ENCODE data around the gene CCNE1.
"Not testable (repeated sequence)": the region's sequence is repeated elsewhere in the genome, so short reads cannot be mapped to it uniquely, and the experiment has no call there.

Gene CCNE1

DNA sequence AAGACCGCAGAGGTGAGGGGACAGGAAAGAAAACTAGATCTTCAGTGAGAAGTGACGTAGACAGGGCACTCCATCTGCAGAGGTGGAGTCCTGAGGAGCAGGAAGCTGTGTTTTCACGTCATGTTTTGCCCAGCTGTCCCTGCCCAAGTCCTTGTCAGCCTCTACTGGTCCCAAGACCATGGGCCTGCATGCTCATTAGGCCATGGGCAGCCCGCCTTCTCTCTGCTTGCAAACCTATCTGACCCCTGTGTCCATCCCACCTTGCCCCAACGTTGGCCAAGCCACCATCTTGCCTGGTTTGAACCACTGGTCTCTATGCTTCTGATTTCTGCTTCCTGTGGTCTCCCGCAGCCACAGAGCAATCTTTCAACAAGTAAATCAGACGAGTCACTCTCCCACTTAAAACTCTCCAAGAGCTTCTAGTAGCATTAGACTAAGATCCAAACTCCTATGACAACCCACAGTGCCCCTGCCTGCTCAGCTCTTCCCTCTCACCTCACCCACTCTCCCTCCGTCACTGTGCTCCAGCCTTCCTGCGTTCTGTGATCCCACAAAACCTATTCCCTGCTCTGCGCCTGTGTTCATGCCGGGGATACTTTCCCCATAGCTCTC lies 18.6 kb upstream of the CCNE1 start:
- H3K27me3 ChIP-seq (ENCODE audit: insufficient read depth, low read length, poor library complexity): no peaks in the 10 kb centered on the region
- H3K4me3 ChIP-seq (ENCODE audit: low read depth in 1 of 2, low read length in 2 of 2): no peak overlapping the region
- no peak overlapping the region for H3K9ac ChIP-seq (ENCODE audit: low read depth, low read length)
- ATAC-seq (ENCODE audit: insufficient read depth, low read depth): no peak
- H3K4me2 ChIP-seq (ENCODE audit: insufficient read depth, low read length): no peak overlapping the region
- H4K20me1 ChIP-seq (ENCODE audit: insufficient read depth, low read length): no peaks in the 10 kb centered on the region
- H3K79me2 ChIP-seq (ENCODE audit: insufficient read depth, low read length): no peaks in the 10 kb centered on the region
- no peak for DNase-seq
- H3K27ac ChIP-seq (ENCODE audit: low read length): no peak overlapping the region
- H2AFZ ChIP-seq (ENCODE audit: low read depth, low read length): no peak overlapping the region
- H3K9me3 ChIP-seq (ENCODE audit: insufficient read depth, low read length, severe bottlenecking): no peaks in the 10 kb centered on the region
- H3K36me3 ChIP-seq (ENCODE audit: insufficient read depth, low read length): no peaks in the 10 kb centered on the region
- no peaks in the 10 kb centered on the region for H3K4me1 ChIP-seq (ENCODE audit: insufficient read depth, low read length)
- TF ChIP-seq, protein P1, sequence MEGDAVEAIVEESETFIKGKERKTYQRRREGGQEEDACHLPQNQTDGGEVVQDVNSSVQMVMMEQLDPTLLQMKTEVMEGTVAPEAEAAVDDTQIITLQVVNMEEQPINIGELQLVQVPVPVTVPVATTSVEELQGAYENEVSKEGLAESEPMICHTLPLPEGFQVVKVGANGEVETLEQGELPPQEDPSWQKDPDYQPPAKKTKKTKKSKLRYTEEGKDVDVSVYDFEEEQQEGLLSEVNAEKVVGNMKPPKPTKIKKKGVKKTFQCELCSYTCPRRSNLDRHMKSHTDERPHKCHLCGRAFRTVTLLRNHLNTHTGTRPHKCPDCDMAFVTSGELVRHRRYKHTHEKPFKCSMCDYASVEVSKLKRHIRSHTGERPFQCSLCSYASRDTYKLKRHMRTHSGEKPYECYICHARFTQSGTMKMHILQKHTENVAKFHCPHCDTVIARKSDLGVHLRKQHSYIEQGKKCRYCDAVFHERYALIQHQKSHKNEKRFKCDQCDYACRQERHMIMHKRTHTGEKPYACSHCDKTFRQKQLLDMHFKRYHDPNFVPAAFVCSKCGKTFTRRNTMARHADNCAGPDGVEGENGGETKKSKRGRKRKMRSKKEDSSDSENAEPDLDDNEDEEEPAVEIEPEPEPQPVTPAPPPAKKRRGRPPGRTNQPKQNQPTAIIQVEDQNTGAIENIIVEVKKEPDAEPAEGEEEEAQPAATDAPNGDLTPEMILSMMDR (IDR thresholded peaks at IDR 0.05; ENCODE audit: borderline replicate concordance, extremely low read depth, low read length, poor library complexity, severe bottlenecking): no peak
- TF ChIP-seq EZH2 (IDR thresholded peaks at IDR 0.05; ENCODE audit: borderline replicate concordance, low read depth, low read length, severe bottlenecking): no peak

DNA sequence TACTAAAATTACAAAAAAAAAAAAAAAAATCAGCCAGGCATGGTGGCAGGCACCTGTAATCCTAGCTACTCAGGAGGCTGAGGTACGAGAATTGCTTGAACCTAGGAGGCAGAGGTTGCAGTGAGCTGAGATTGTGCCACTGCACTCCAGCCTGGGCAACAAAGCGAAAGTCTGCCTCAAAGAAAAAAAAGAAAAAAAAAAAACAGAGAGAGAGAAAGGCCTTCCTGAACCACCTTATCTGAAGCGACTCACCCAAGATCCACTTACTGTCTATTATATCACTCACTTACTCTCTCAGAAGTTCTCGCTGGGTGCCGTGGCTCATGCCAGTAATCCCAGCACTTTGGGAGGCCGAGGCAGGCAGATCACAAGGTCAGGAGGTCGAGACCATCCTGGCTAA lies 17.3 kb upstream of the CCNE1 start:
- H3K9ac ChIP-seq (ENCODE audit: low read depth, low read length); H3K27ac ChIP-seq (ENCODE audit: low read length); H3K4me3 ChIP-seq (ENCODE audit: low read depth in 1 of 2, low read length in 2 of 2); H3K9me3 ChIP-seq (ENCODE audit: insufficient read depth, low read length, severe bottlenecking); H3K36me3 ChIP-seq (ENCODE audit: insufficient read depth, low read length); H2AFZ ChIP-seq (ENCODE audit: low read depth, low read length); H3K4me1 ChIP-seq (ENCODE audit: insufficient read depth, low read length); DNase-seq; H3K4me2 ChIP-seq (ENCODE audit: insufficient read depth, low read length); H3K27me3 ChIP-seq (ENCODE audit: insufficient read depth, low read length, poor library complexity); ATAC-seq (ENCODE audit: insufficient read depth, low read depth); H3K79me2 ChIP-seq (ENCODE audit: insufficient read depth, low read length); H4K20me1 ChIP-seq (ENCODE audit: insufficient read depth, low read length): not testable (repeated sequence)

DNA sequence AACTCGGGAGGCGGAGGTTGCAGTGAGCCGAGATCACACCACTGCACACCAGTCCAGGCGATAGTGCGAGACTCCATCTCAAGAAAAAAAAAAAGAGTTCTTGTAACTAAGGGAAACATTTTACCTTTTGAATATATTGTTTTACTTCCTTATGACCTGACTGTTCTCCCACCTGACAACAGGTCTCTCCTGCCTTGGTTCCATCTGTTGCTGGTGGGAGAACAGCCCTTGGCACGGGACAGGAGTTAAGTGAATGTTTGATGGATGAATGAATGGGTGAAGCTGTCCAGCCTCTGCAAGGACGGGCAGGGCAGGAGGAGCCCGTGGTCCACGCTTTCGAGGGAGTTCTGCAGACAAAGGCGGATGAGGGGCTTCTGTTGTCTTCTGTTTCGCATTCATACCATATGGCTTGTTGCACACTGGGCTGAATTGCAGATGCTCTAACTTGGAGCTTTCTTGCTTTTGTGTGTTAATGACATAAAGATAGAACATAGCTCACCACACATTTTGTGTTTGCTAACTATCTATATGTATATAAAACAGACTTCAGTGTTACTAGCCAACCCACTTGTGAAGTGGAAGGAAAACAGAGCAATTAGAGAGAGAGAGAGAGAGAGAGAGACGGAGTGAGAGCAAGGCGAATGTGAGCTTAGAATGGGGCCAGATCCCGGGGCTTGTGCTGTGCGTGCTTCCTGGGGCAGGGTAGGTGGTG lies 16.2 kb upstream of the CCNE1 start:
- TF ChIP-seq, protein P1 (IDR thresholded peaks at IDR 0.05; ENCODE audit: borderline replicate concordance, extremely low read depth, low read length, poor library complexity, severe bottlenecking): no peak
- TF ChIP-seq EZH2 (IDR thresholded peaks at IDR 0.05; ENCODE audit: borderline replicate concordance, low read depth, low read length, severe bottlenecking): no peak
- H3K4me1 ChIP-seq (ENCODE audit: insufficient read depth, low read length): no peaks in the 10 kb centered on the region
- no peak for DNase-seq
- H3K79me2 ChIP-seq (ENCODE audit: insufficient read depth, low read length): no peaks in the 10 kb centered on the region
- H4K20me1 ChIP-seq (ENCODE audit: insufficient read depth, low read length): no peaks in the 10 kb centered on the region
- no peak overlapping the region for H3K4me3 ChIP-seq (ENCODE audit: low read depth in 1 of 2, low read length in 2 of 2)
- H3K27ac ChIP-seq (ENCODE audit: low read length): no peak overlapping the region
- no peaks in the 10 kb centered on the region for H3K9me3 ChIP-seq (ENCODE audit: insufficient read depth, low read length, severe bottlenecking)
- no peak for ATAC-seq (ENCODE audit: insufficient read depth, low read depth)
- H3K9ac ChIP-seq (ENCODE audit: low read depth, low read length): no peak overlapping the region
- H3K27me3 ChIP-seq (ENCODE audit: insufficient read depth, low read length, poor library complexity): no peaks in the 10 kb centered on the region
- no peaks in the 10 kb centered on the region for H3K36me3 ChIP-seq (ENCODE audit: insufficient read depth, low read length)
- H3K4me2 ChIP-seq (ENCODE audit: insufficient read depth, low read length): no peak overlapping the region
- H2AFZ ChIP-seq (ENCODE audit: low read depth, low read length): no peak overlapping the region

DNA sequence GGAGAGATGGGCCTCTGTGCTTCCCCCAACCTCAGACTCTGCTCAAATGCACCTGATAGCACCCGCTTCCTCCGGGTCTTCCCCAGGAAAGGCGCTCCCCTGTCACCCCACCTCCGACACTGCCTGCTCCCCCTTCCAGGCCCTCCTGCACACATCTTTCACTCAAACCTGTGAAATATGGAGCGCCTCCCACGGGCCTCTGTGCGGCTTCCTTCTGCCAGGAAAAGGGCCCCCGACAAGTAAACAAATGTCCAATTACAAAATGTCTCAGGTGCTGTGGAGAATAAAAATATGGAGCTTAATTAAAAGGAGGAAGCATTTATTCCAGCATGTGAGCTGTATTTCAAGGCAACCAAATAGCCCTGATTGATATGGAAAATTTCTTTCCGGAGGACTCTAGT lies 15.6 kb upstream of the CCNE1 start:
- H3K9ac ChIP-seq (ENCODE audit: low read depth, low read length): no peak overlapping the region
- no peaks in the 10 kb centered on the region for H3K36me3 ChIP-seq (ENCODE audit: insufficient read depth, low read length)
- no peaks in the 10 kb centered on the region for H3K9me3 ChIP-seq (ENCODE audit: insufficient read depth, low read length, severe bottlenecking)
- TF ChIP-seq EZH2 (IDR thresholded peaks at IDR 0.05; ENCODE audit: borderline replicate concordance, low read depth, low read length, severe bottlenecking): no peak
- TF ChIP-seq, protein P1 (IDR thresholded peaks at IDR 0.05; ENCODE audit: borderline replicate concordance, extremely low read depth, low read length, poor library complexity, severe bottlenecking): no peak
- no peak overlapping the region for H3K4me2 ChIP-seq (ENCODE audit: insufficient read depth, low read length)
- no peaks in the 10 kb centered on the region for H3K79me2 ChIP-seq (ENCODE audit: insufficient read depth, low read length)
- DNase-seq: no peak
- H4K20me1 ChIP-seq (ENCODE audit: insufficient read depth, low read length): no peaks in the 10 kb centered on the region
- H3K4me3 ChIP-seq (ENCODE audit: low read depth in 1 of 2, low read length in 2 of 2): no peak overlapping the region
- no peaks in the 10 kb centered on the region for H3K27me3 ChIP-seq (ENCODE audit: insufficient read depth, low read length, poor library complexity)
- ATAC-seq (ENCODE audit: insufficient read depth, low read depth): no peak
- no peak overlapping the region for H3K27ac ChIP-seq (ENCODE audit: low read length)
- H2AFZ ChIP-seq (ENCODE audit: low read depth, low read length): no peak overlapping the region
- no peaks in the 10 kb centered on the region for H3K4me1 ChIP-seq (ENCODE audit: insufficient read depth, low read length)

Measured in DND-41 (cell line).